Adipocyte (in vitro differentiated cells): ENCODE results near the gene SRPK2.
A peak's percentile ranks its signal among the peaks of the same experiment; 100 is the strongest.

Experiments used
- DNase-seq: peaks from one replicate; pipeline ENCODE4 v3.0.0-alpha.2; 2015; ENCODE audit warnings: low read depth
- H3K27me3 ChIP-seq: replicated peaks from 2 replicates; pipeline ENCODE4 v1.7.0; 2013; ENCODE audit warnings: mild to moderate bottlenecking, low read length, moderate library complexity; ENCODE audit not compliant: control insufficient read depth, insufficient read depth
- H3K36me3 ChIP-seq: 2 replicates; pipeline ENCODE4 v1.7.0; 2013; ENCODE audit warnings: low read length, mild to moderate bottlenecking, moderate library complexity; ENCODE audit not compliant: control insufficient read depth, insufficient read depth, severe bottlenecking
- H3K4me1 ChIP-seq: 2 replicates; pipeline ENCODE4 v1.7.0; 2013; ENCODE audit warnings: mild to moderate bottlenecking, low read length, moderate library complexity; ENCODE audit not compliant: control insufficient read depth, insufficient read depth
- H3K4me3 ChIP-seq: 2 replicates; pipeline ENCODE4 v1.7.0; 2013; ENCODE audit warnings: mild to moderate bottlenecking, low read length, moderate library complexity
- H3K9ac ChIP-seq: 2 replicates; pipeline ENCODE4 v1.7.0; 2013; ENCODE audit warnings: mild to moderate bottlenecking, low read length, moderate library complexity
- H3K9me3 ChIP-seq: 2 replicates; pipeline ENCODE4 v1.7.0; 2013; ENCODE audit warnings: mild to moderate bottlenecking, low read length, moderate library complexity; ENCODE audit not compliant: control insufficient read depth

SRPK2 gene

DNA sequence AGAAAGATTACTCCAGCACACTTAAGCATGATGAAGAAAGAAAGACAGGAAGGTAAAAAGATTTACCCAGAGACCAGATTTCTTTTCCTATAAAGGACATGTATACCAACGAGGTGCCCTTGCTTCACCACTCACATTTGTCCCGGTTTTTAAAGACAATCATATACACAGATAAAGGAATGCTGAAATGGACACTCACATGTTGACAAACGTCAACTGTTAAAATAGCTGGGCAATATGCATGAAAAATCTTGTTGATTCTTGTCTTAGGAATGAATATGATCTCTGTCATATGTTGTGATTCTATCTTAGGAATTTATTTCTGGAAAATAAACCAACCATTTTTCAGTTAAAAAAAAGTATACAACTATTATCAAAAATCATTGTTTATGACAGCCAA lies 158.2 kb downstream of the SRPK2 start:
- DNase-seq, result no peak
- no peaks in the 10 kb centered on the region for H3K4me1 ChIP-seq
- H3K36me3 ChIP-seq, result peaks cover 13% of the 10 kb centered on the region
- H3K9ac ChIP-seq, result no peak overlapping the region
- no peaks in the 10 kb centered on the region for H3K27me3 ChIP-seq
- H3K9me3 ChIP-seq, result no peaks in the 10 kb centered on the region
- no peak overlapping the region for H3K4me3 ChIP-seq

- no peak for DNase-seq
- Histone ChIP-seq H3K4me1 (peaks cover 5% of the 10 kb centered on the region), H3K9ac (no peak overlapping the region), H3K9me3 (no peaks in the 10 kb centered on the region), H3K4me3 (no peak overlapping the region), H3K36me3 (peaks cover 13% of the 10 kb centered on the region), H3K27me3 (no peaks in the 10 kb centered on the region)
Observed at GRCh38 chr7:105229641-105230040, 159.1 kb downstream of the SRPK2 start.

DNA sequence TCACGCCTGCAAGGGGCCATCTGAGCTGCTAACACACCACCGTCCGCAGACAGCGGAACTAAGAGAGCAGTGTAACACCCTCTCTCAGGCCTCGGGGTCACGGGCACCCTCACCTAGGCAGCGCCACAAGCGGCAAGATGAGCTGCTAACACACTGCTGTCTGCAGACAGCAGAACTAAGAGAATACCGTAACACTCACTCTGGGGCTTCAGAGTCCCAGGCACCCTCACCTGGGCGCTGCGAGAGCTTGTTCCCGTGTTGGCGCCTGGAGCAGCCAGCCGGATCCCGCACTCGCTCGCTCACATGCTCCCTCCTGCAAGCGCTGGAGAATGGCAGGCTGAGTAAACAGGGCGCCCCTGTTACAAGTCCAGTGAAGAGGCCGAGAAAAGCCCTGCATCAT lies 160.2 kb downstream of the SRPK2 start:
- peaks cover 5% of the 10 kb centered on the region for H3K4me1 ChIP-seq
- DNase-seq, result no peak

DNA sequence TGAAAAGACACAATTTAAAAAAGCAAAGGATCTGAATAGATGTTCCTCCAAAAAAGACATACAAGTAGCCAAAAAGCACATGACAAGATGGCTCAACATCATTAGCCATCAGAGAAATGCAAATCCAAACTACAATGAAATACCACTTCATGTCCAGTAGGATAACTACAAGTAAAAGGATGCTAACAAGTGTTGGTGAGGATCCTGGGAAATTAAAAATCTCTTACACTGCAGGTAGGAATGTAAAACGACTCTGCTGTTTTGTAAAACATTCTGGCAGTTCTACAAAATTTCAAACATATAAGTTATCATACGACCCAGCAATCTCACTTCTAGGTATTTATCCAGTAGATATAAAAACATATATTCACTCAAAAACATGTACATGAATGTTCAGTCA lies 161.3 kb downstream of the SRPK2 start:
- Histone ChIP-seq H3K4me1 (peaks cover 11% of the 10 kb centered on the region), H3K9ac (no peak overlapping the region), H3K9me3 (no peaks in the 10 kb centered on the region), H3K27me3 (no peaks in the 10 kb centered on the region), H3K4me3 (no peak overlapping the region), H3K36me3 (peaks cover 13% of the 10 kb centered on the region)
- no peak for DNase-seq

More for the DNA sequence above, 160.2 kb downstream of the SRPK2 start:
- peaks cover 13% of the 10 kb centered on the region for H3K36me3 ChIP-seq
- no peak overlapping the region for H3K4me3 ChIP-seq
- no peaks in the 10 kb centered on the region for H3K9me3 ChIP-seq
- H3K27me3 ChIP-seq, result no peaks in the 10 kb centered on the region
- no peak overlapping the region for H3K9ac ChIP-seq

- DNase-seq, result peak; percentile 73
- no peak overlapping the region for H3K9ac ChIP-seq
- H3K4me1 ChIP-seq, result peaks cover 15% of the 10 kb centered on the region
- peak overlapping the region; percentile 48 for H3K4me3 ChIP-seq
- no peaks in the 10 kb centered on the region for H3K9me3 ChIP-seq
- H3K36me3 ChIP-seq, result no peaks in the 10 kb centered on the region
- no peaks in the 10 kb centered on the region for H3K27me3 ChIP-seq
Observed at GRCh38 chr7:105224884-105225651, 163.7 kb downstream of the SRPK2 start.

GRCh38 chr7:105222953-105223352 lies 165.8 kb downstream of the SRPK2 start:
- no peak overlapping the region for H3K9ac ChIP-seq
- no peak overlapping the region for H3K4me3 ChIP-seq
- no peaks in the 10 kb centered on the region for H3K36me3 ChIP-seq
- no peaks in the 10 kb centered on the region for H3K27me3 ChIP-seq
- H3K4me1 ChIP-seq, result peaks cover 24% of the 10 kb centered on the region
- H3K9me3 ChIP-seq, result no peaks in the 10 kb centered on the region
- DNase-seq, result no peak

DNA sequence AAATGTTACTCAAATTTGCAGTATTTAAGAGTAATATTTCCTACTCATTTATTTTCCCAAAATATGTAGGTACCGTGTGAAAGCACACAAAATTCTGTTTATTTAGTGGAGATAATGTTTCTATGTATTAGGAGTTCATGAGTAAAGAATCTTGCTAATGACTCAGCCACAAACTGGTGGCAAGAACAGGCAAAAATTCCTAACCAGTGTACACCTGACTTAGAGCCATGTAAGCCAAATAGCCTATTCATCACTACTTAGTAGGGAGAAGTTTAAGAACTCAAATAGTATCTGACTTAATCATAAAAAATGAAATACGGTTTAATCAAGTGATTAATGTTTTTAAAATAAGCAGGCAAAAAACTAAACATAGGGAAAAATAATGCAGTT lies 169.0 kb downstream of the SRPK2 start:
- no peak for DNase-seq
- Histone ChIP-seq H3K4me1 (peaks cover 23% of the 10 kb centered on the region), H3K4me3 (no peak overlapping the region), H3K36me3 (no peaks in the 10 kb centered on the region), H3K9me3 (no peaks in the 10 kb centered on the region), H3K27me3 (no peaks in the 10 kb centered on the region), H3K9ac (no peak overlapping the region)

GRCh38 chr7:105218939-105219770 lies 169.6 kb downstream of the SRPK2 start:
- H3K4me1 ChIP-seq, result peaks cover 21% of the 10 kb centered on the region
- H3K27me3 ChIP-seq, result no peaks in the 10 kb centered on the region
- H3K9ac ChIP-seq, result no peak overlapping the region
- H3K9me3 ChIP-seq, result no peaks in the 10 kb centered on the region
- DNase-seq, result no peak
- no peaks in the 10 kb centered on the region for H3K36me3 ChIP-seq
- no peak overlapping the region for H3K4me3 ChIP-seq

DNA sequence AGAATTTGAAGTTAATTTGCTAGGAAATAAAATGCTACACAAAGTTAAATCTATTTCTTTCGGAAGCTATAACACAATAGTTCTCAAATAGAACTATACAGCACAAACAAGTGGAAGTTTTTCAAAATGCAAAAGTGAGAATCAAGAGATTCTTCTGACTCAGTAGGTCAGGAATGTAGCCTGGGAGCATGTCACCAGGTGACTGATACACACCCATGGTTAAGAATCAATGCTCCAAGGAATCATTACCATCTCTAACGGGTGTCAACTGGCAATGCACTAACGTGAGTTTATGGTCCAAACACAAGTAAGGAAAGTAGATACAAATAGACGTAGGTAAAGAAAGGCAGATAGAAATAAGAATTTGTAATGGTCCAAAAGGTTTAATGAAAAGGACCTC lies 170.5 kb downstream of the SRPK2 start:
- no peak for DNase-seq
- no peak overlapping the region for H3K9ac ChIP-seq

GRCh38 chr7:105216786-105217185 lies 171.9 kb downstream of the SRPK2 start:
- no peak for DNase-seq
- no peaks in the 10 kb centered on the region for H3K36me3 ChIP-seq
- H3K9me3 ChIP-seq, result no peaks in the 10 kb centered on the region
- H3K27me3 ChIP-seq, result no peaks in the 10 kb centered on the region
- no peak overlapping the region for H3K4me3 ChIP-seq
- H3K4me1 ChIP-seq, result peaks cover 12% of the 10 kb centered on the region
- no peak overlapping the region for H3K9ac ChIP-seq

More for the DNA sequence above, 170.5 kb downstream of the SRPK2 start:
- Histone ChIP-seq H3K9me3 (no peaks in the 10 kb centered on the region), H3K4me1 (peaks cover 21% of the 10 kb centered on the region), H3K4me3 (no peak overlapping the region), H3K36me3 (no peaks in the 10 kb centered on the region), H3K27me3 (no peaks in the 10 kb centered on the region)

DNA sequence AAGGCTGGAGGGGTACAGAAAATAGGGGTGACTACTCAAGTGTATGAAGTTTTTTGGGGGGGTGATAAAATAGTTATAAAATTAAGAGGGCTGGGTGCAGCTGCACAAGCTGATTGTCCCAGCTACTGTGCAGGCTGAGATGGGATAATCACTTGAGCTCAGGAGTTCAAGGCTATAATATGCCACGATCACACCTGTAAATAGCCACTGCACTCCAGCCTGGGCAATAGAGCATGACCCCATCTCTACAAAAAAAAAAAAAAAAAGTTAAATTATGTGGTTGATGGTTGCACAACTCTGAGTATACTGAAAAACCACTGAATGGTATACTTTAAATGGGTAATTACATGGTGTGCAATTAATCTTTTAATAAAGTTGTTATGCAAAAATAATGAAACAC lies 172.9 kb downstream of the SRPK2 start:
- Histone ChIP-seq H3K27me3 (no peaks in the 10 kb centered on the region), H3K9ac (no peak overlapping the region), H3K9me3 (no peaks in the 10 kb centered on the region), H3K4me3 (no peak overlapping the region), H3K4me1 (peaks cover 11% of the 10 kb centered on the region), H3K36me3 (no peaks in the 10 kb centered on the region)
- DNase-seq, result no peak
